ENCODE data around the gene DAZAP1.

The DAZAP1 gene

DNA sequence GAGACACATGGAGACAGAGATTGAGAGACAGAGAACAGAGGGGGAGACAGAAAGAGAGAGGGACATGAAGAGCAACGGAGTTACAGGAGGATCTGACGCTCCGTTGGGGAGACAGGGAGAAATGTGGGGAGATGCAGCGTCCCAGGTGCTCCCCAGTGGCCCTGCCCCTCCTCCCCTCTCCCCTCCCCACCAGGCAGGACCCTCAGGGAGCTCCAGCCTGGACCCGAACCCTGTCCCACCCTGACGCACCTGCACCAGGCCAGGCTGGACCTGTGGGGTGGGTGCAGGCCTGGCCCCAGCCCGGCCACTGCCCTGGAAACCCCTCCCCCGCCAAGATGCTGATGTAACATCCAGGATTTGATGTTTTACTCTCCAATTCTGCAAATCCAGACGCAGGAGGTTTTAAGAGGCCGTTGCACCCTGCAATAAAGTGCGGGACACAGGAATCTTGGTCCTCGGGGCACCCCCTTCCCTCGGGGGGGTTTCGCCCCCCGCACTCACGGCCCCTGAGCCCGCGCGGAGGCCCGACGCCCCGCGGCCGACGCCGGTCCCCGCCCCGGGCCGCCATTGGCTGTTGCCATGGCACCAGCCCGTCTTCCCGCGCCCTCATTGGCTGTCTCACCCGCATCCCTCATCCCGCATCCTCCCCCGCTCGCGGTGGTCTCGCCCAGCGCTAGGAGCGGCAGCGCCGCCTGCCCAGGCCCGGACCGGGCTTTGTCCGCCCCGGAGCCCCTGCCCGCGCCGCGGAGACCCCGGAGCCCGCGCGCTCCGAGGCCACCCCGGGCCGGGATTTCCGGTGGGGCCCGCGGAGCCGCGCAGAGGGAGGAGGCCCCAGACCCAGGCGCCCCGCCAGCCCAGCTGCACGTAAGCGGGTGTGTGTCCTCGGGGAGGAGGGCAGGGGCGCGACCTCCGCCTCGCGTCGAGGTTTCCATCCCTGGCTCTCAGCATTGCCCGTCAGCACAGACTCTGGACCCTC lies 42.4 kb downstream of the DAZAP1 start, which contains the start of gene APC2:
TSS of gene APC2 (plus strand) at position 655 of the 976 bp plus-strand sequence. CDS start 2,881 bp downstream, outside the sequence.
- no peak within 1 kb of the TSS for H3K9ac ChIP-seq (ENCODE audit: low read length)
- peaks cover 85% of the 10 kb centered on the region for H3K27me3 ChIP-seq (ENCODE audit: control insufficient read depth, insufficient read depth, low read length)
- H3K9me3 ChIP-seq (ENCODE audit: control insufficient read depth, low read length): no peaks in the 10 kb centered on the region
- H3K36me3 ChIP-seq (ENCODE audit: control insufficient read depth, insufficient read depth, low read length): no peaks in the 10 kb centered on the region
- H3K4me3 ChIP-seq (ENCODE audit: low read length): no peak within 1 kb of the TSS
- H3K4me1 ChIP-seq (ENCODE audit: control insufficient read depth, insufficient read depth, low read length): peaks cover 13% of the 10 kb centered on the region

GRCh38 chr19:1450735-1451731 lies 43.6 kb downstream of the DAZAP1 start:
- Histone ChIP-seq H3K9me3 (ENCODE audit: control insufficient read depth, low read length) (no peaks in the 10 kb centered on the region), H3K4me3 (ENCODE audit: low read length) (no peak overlapping the region), H3K4me1 (ENCODE audit: control insufficient read depth, insufficient read depth, low read length) (peaks cover 18% of the 10 kb centered on the region), H3K9ac (ENCODE audit: low read length) (no peak overlapping the region), H3K36me3 (ENCODE audit: control insufficient read depth, insufficient read depth, low read length) (no peaks in the 10 kb centered on the region), H3K27me3 (ENCODE audit: control insufficient read depth, insufficient read depth, low read length) (peaks cover 91% of the 10 kb centered on the region)

- H3K9ac ChIP-seq (ENCODE audit: low read length): no peak overlapping the region
- H3K4me1 ChIP-seq (ENCODE audit: control insufficient read depth, insufficient read depth, low read length): peaks cover 29% of the 10 kb centered on the region
- no peaks in the 10 kb centered on the region for H3K9me3 ChIP-seq (ENCODE audit: control insufficient read depth, low read length)
- no peaks in the 10 kb centered on the region for H3K36me3 ChIP-seq (ENCODE audit: control insufficient read depth, insufficient read depth, low read length)
- H3K4me3 ChIP-seq (ENCODE audit: low read length): no peak overlapping the region
- peaks cover 91% of the 10 kb centered on the region for H3K27me3 ChIP-seq (ENCODE audit: control insufficient read depth, insufficient read depth, low read length)
These were observed 44.8 kb downstream of the DAZAP1 start for GRCh38 chr19:1451916-1452801.

DNA sequence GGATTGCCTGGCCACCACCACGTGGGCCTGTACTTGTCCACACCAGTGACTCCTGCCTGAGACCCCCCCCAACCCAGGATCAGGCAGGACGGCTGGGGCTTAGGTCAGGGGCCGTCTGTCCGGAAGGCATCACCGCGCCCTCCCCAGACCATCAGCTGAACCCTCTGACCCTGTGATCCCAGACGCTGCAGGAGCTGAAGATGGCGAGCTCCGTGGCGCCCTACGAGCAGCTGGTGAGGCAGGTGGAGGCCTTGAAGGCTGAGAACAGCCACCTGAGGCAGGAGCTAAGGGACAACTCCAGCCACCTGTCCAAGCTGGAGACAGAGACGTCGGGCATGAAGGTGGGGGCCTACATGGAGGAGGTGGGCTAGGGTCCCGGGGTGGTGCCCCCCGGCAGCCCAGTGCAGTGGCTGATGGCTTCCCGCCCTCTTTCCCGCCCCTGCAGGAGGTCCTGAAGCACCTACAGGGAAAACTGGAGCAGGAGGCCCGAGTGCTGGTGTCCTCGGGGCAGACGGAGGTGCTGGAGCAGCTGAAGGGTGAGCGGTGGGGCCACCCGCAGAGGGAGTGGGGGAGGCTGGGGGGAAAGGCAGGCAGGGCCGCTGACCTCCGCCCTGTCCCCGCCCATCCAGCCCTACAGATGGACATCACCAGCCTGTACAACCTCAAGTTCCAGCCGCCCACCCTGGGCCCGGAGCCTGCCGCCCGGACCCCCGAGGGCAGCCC lies 45.6 kb downstream of the DAZAP1 start:
- H3K9ac ChIP-seq (ENCODE audit: low read length): no peak overlapping the region
- H3K4me3 ChIP-seq (ENCODE audit: low read length): no peak overlapping the region
- no peaks in the 10 kb centered on the region for H3K9me3 ChIP-seq (ENCODE audit: control insufficient read depth, low read length)
- peaks cover 91% of the 10 kb centered on the region for H3K27me3 ChIP-seq (ENCODE audit: control insufficient read depth, insufficient read depth, low read length)
- H3K36me3 ChIP-seq (ENCODE audit: control insufficient read depth, insufficient read depth, low read length): no peaks in the 10 kb centered on the region
- H3K4me1 ChIP-seq (ENCODE audit: control insufficient read depth, insufficient read depth, low read length): peaks cover 32% of the 10 kb centered on the region

GRCh38 chr19:1453525-1454364 lies 46.4 kb downstream of the DAZAP1 start:
- Histone ChIP-seq H3K27me3 (ENCODE audit: control insufficient read depth, insufficient read depth, low read length) (peaks cover 94% of the 10 kb centered on the region), H3K9me3 (ENCODE audit: control insufficient read depth, low read length) (no peaks in the 10 kb centered on the region), H3K36me3 (ENCODE audit: control insufficient read depth, insufficient read depth, low read length) (no peaks in the 10 kb centered on the region), H3K4me3 (ENCODE audit: low read length) (no peak overlapping the region), H3K9ac (ENCODE audit: low read length) (no peak overlapping the region), H3K4me1 (ENCODE audit: control insufficient read depth, insufficient read depth, low read length) (peaks cover 32% of the 10 kb centered on the region)

DNA sequence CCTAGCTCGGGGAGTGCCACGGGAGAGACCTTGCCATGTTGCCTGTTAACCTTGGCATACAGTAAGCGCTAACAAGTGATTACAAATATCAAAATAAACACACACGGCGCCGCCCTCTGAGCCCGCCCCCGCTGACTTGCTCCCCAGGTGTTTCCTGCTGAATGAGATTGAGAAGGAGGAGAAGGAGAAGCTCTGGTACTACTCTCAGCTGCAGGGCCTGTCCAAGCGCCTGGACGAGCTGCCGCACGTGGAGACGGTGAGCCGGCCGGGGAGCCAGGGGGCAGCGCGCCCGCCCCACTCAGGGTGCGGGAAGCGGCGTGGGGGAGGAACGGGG lies 47.6 kb downstream of the DAZAP1 start:
- no peaks in the 10 kb centered on the region for H3K36me3 ChIP-seq (ENCODE audit: control insufficient read depth, insufficient read depth, low read length)
- peaks cover 85% of the 10 kb centered on the region for H3K27me3 ChIP-seq (ENCODE audit: control insufficient read depth, insufficient read depth, low read length)
- H3K9ac ChIP-seq (ENCODE audit: low read length): no peak overlapping the region
- H3K4me1 ChIP-seq (ENCODE audit: control insufficient read depth, insufficient read depth, low read length): peaks cover 32% of the 10 kb centered on the region
- H3K4me3 ChIP-seq (ENCODE audit: low read length): no peak overlapping the region
- no peaks in the 10 kb centered on the region for H3K9me3 ChIP-seq (ENCODE audit: control insufficient read depth, low read length)

DNA sequence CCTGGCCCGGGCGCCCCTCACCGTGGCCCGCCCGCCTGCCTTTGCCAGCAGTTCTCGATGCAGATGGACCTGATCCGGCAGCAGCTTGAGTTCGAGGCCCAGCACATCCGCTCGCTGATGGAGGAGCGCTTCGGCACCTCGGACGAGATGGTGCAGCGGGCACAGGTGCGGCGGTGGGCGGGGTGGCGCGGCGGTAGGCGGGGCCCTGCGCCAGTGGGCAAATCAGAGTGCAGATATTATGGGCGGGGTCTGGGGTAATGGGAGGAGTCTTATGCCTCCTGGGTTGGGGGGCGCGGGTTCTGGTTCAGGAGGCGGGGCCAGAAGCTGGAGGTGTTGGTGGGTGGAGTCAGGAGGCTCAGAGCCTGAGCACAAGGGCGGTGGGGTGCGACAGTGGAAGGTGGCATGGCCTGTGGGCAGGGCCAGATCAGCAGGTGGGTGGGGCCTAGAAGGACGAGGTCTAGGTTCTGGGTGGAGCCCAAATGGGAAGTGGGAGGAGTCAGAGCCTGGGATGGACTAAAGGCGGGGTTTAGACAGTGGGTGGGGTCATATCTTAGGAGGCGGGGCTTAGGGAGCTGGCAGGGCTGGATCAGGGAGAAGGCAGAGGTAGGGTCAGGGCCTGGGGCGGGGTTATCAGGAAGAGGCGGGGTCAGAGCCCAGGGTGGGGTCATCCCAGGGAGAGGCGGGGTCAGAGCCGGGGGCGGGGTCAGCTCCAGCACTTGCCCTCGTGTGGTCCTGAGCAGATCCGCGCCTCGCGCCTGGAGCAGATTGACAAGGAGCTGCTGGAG lies 48.1 kb downstream of the DAZAP1 start:
- H3K36me3 ChIP-seq (ENCODE audit: control insufficient read depth, insufficient read depth, low read length): no peaks in the 10 kb centered on the region
- peaks cover 32% of the 10 kb centered on the region for H3K4me1 ChIP-seq (ENCODE audit: control insufficient read depth, insufficient read depth, low read length)

DNA sequence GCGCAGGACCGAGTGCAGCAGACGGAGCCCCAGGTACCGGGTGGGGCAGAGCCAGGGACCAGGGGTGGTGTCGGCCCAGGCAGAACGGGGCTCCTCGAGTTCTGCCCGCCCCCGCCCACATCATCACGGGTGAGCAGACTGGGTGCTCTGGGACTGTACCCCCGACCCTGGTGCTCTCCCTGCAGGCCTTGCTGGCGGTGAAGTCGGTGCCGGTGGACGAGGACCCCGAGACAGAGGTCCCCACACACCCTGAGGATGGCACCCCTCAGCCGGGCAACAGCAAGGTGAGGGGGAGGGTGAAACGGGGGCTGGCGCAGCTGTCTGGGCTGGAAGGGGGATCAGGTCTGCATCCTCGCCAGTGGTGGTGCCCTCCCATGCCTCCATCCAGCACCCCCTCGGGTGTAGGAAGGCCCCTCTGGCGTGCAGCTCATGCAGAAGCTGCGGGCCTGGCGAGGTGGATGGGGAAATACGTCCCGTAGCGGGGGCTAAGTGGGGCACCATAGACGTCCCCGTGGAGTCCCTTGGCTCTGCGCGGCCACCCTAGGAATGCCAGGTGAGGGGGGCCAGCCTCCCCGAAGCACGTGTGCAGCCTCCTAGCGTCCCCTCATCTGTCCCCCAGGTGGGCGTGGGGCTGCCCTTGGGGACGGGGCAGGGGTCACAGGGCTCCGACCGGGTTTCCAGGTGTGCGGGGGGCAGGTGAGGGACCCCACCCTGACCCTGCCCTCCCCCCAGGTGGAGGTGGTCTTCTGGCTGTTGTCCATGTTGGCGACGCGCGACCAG lies 48.9 kb downstream of the DAZAP1 start:
- Histone ChIP-seq H3K4me3 (ENCODE audit: low read length) (no peak overlapping the region), H3K27me3 (ENCODE audit: control insufficient read depth, insufficient read depth, low read length) (peaks cover 71% of the 10 kb centered on the region), H3K36me3 (ENCODE audit: control insufficient read depth, insufficient read depth, low read length) (no peaks in the 10 kb centered on the region), H3K4me1 (ENCODE audit: control insufficient read depth, insufficient read depth, low read length) (peaks cover 32% of the 10 kb centered on the region), H3K9ac (ENCODE audit: low read length) (no peak overlapping the region), H3K9me3 (ENCODE audit: control insufficient read depth, low read length) (no peaks in the 10 kb centered on the region)

More for the DNA sequence above, 48.1 kb downstream of the DAZAP1 start:
- Histone ChIP-seq H3K9me3 (ENCODE audit: control insufficient read depth, low read length) (no peaks in the 10 kb centered on the region), H3K9ac (ENCODE audit: low read length) (no peak overlapping the region), H3K27me3 (ENCODE audit: control insufficient read depth, insufficient read depth, low read length) (peaks cover 79% of the 10 kb centered on the region), H3K4me3 (ENCODE audit: low read length) (no peak overlapping the region)

GRCh38 chr19:1457031-1457739 lies 49.8 kb downstream of the DAZAP1 start:
- H3K27me3 ChIP-seq (ENCODE audit: control insufficient read depth, insufficient read depth, low read length): peaks cover 62% of the 10 kb centered on the region
- H3K9me3 ChIP-seq (ENCODE audit: control insufficient read depth, low read length): no peaks in the 10 kb centered on the region
- no peaks in the 10 kb centered on the region for H3K36me3 ChIP-seq (ENCODE audit: control insufficient read depth, insufficient read depth, low read length)
- H3K4me1 ChIP-seq (ENCODE audit: control insufficient read depth, insufficient read depth, low read length): peaks cover 32% of the 10 kb centered on the region
- no peak overlapping the region for H3K9ac ChIP-seq (ENCODE audit: low read length)
- H3K4me3 ChIP-seq (ENCODE audit: low read length): no peak overlapping the region
